ENCODE measurements around the gene PPFIA4. TPM values are rescaled to one million over a fixed set of nuclear protein-coding genes. Genes with fewer than 3 reads are reported as not detected.

PPFIA4 gene
- total RNA-seq, 1 experiment from 2014 or later, result 3.0 TPM

DNA sequence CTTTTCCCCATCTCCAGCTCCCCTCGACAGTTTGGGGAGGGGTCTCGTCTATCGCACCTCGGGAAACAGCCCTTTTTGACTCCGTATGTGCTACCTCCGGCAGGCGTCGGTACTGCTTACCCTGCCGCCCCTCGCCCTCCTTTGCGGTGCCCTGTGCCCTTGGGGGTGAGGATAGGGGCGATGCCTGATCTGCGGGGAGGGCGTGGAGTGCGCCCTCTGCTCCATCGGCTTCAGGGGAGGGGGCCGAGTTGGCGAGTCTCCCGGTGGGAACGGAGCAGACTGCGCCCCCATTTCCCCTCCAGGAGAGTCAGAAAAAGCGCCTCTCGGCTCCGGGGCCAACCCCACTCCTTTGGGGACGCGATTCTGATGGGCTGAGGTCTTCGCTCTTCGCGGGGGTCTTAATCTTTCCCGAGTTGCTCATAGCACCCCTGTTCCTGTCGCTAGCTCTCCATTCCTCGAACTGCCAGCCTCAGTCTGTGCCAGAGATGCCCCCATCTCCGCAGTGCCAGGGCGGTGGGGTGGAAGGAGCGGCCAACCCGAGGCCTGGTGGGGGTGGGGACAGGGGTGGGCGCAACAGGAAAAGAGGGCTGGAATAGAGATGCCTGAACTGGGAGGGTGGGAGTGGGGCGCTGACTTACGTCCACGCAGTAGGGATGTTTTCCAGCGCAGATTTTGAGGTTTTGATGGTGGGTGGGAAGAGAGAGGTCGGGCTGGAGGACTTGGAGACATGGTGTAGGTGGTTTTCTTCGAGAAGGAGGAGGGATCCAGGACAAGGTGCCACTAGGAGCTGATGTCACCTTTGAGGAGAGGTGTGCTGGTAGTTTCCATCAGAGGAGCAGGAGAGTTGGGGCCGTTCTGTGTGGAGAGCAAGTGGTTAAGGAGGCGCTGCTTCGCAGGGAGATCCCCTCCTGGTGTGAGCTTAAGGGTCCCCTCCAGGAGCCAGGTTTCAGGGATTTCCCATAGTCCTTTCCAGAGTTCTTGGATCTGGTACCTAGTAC lies 674 bp downstream of the PPFIA4 start:
- intact Hi-C loops (cut with micrococcal nuclease; ENCODE audit: unreplicated experiment), result no loop called here
- Histone ChIP-seq H3K9me3 (ENCODE audit: low read depth, low read length, poor library complexity, severe bottlenecking) (no peaks in the 10 kb centered on the region), H3K36me3 (ENCODE audit: insufficient read depth, low read length, poor library complexity, severe bottlenecking) (peaks cover 14% of the 10 kb centered on the region), H3K4me1 (ENCODE audit: insufficient read depth, low read length, poor library complexity, severe bottlenecking) (peaks cover 5% of the 10 kb centered on the region), H3K27me3 (replicated peaks; ENCODE audit: insufficient read depth, low read depth, low read length, poor library complexity) (no peaks in the 10 kb centered on the region), H3K27ac (ENCODE audit: low read depth, low read length, poor library complexity, severe bottlenecking) (no peak overlapping the region), H3K4me3 (ENCODE audit: low read depth, low read length, poor library complexity, severe bottlenecking) (peak overlapping the region; percentile 55)
- no peak for TF ChIP-seq EZH2 (IDR thresholded peaks at IDR 0.05; ENCODE audit: borderline replicate concordance, low read depth, low read length, poor library complexity, severe bottlenecking)
- TF ChIP-seq, protein P1, sequence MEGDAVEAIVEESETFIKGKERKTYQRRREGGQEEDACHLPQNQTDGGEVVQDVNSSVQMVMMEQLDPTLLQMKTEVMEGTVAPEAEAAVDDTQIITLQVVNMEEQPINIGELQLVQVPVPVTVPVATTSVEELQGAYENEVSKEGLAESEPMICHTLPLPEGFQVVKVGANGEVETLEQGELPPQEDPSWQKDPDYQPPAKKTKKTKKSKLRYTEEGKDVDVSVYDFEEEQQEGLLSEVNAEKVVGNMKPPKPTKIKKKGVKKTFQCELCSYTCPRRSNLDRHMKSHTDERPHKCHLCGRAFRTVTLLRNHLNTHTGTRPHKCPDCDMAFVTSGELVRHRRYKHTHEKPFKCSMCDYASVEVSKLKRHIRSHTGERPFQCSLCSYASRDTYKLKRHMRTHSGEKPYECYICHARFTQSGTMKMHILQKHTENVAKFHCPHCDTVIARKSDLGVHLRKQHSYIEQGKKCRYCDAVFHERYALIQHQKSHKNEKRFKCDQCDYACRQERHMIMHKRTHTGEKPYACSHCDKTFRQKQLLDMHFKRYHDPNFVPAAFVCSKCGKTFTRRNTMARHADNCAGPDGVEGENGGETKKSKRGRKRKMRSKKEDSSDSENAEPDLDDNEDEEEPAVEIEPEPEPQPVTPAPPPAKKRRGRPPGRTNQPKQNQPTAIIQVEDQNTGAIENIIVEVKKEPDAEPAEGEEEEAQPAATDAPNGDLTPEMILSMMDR (conservative IDR thresholded peaks at IDR 0.05; ENCODE audit: low read depth, low read length), result no peak
- BruUV-seq (replicated peaks), result no TSS peak
- no peak for DNase-seq (ENCODE audit: low spot score)
- POLR2A ChIA-PET (ENCODE audit: low non-redundant PET), result no interaction called here
- CTCF ChIA-PET, result interaction anchor here (1.0 kb wide), 2 partner anchors 14 to 240 kb away, joined by 9 read pairs; no protein-coding TSS in a partner anchor

DNA sequence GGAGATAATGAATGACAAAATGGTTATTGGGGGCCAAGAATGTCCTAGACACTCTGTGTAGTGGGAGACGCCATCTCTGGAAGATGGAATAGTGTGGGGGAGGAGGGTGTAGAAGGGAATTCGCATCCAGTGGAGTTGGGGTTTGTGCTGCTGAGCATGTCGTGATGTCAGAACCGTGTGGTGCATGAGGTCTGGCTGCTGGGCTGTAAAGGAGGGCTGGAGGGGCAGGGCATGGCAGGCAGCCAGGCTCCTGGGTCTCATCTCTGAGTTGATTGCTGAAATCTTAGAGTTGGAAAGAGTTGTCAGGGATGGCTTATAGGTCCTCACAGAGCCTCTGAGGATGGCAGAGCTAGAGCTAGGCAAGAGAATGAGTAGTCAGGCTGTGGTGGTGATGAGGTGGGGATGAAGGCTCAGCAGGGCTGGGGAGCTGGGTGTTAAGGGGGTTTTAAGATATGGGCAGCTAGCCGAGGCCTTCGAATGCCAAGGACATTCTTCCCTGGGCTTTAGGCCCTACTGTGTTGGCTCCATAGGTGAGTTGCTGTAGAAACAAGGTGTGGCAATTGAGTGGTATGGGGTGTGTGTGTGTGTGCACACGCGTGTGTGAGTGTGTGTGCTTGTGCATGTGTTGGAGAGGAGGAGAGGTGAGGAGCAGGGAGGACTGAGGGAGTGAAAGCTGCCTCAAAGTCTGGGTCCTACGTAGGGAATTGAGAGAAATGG lies 1.9 kb downstream of the PPFIA4 start:
- BruUV-seq (replicated peaks), result no TSS peak
- Histone ChIP-seq H3K27me3 (replicated peaks; ENCODE audit: insufficient read depth, low read depth, low read length, poor library complexity) (no peaks in the 10 kb centered on the region), H3K27ac (ENCODE audit: low read depth, low read length, poor library complexity, severe bottlenecking) (no peak overlapping the region), H3K4me1 (ENCODE audit: insufficient read depth, low read length, poor library complexity, severe bottlenecking) (peaks cover 5% of the 10 kb centered on the region), H3K4me3 (ENCODE audit: low read depth, low read length, poor library complexity, severe bottlenecking) (no peak overlapping the region), H3K9me3 (ENCODE audit: low read depth, low read length, poor library complexity, severe bottlenecking) (no peaks in the 10 kb centered on the region), H3K36me3 (ENCODE audit: insufficient read depth, low read length, poor library complexity, severe bottlenecking) (peaks cover 11% of the 10 kb centered on the region)
- POLR2A ChIA-PET (ENCODE audit: low non-redundant PET), result no interaction called here
- intact Hi-C loops (cut with micrococcal nuclease; ENCODE audit: unreplicated experiment), result no loop called here
- CTCF ChIA-PET, result interaction anchor here (0.9 to 3.3 kb wide), 3 partner anchors 11 to 241 kb away, joined by 3 to 13 read pairs (median 3); no protein-coding TSS in a partner anchor
- no peak for TF ChIP-seq EZH2 (IDR thresholded peaks at IDR 0.05; ENCODE audit: borderline replicate concordance, low read depth, low read length, poor library complexity, severe bottlenecking)
- TF ChIP-seq, protein P1 (conservative IDR thresholded peaks at IDR 0.05; ENCODE audit: low read depth, low read length), result no peak
- DNase-seq (ENCODE audit: low spot score), result no peak

DNA sequence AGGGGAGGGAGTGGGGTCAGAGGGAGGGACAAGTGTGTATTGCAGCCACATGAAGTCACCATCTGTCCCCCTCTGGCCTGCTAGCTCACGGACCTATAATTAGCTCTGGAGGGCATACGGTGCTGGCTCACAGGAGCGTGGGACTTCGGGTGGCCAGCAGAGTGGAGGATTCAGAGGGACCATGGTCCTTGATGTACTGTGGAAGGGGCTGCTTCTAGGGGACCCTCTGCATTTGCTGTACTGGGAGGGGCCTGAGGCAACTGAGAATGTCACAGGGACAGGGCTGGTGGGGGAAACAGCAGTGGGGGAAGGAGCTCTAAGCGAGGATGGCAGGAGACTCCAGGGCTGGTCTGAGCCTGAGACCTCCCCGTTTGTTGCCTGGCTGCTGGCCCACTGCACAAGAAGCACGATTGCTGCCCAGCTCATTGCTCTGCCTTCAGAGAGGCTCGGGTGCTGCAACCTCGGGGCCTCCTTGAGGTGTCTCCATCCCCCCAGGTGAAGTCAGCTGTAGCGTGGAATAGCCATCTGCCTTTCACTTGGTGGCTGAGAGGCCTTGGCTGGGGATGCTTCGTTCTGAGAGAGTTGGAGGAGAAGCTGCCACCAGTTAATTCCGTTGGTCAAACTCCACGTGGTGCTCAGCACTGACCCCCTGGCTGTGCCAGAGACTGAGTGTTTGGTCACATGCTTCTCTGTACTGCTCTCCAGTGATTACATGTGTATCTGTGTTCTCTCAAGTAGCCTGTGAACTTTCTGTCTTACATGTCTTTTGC lies 2.7 kb downstream of the PPFIA4 start:
- no TSS peak for BruUV-seq (replicated peaks)
- POLR2A ChIA-PET (ENCODE audit: low non-redundant PET), result no interaction called here
- DNase-seq (ENCODE audit: low spot score), result no peak

More for the DNA sequence above, 2.7 kb downstream of the PPFIA4 start:
- no peak overlapping the region for H3K4me3 ChIP-seq (ENCODE audit: low read depth, low read length, poor library complexity, severe bottlenecking)
- peaks cover 5% of the 10 kb centered on the region for H3K36me3 ChIP-seq (ENCODE audit: insufficient read depth, low read length, poor library complexity, severe bottlenecking)
- H3K9me3 ChIP-seq (ENCODE audit: low read depth, low read length, poor library complexity, severe bottlenecking), result no peaks in the 10 kb centered on the region
- CTCF ChIA-PET, result interaction anchor here (0.9 to 3.3 kb wide), 3 partner anchors 11 to 240 kb away, joined by 3 to 13 read pairs (median 3); no protein-coding TSS in a partner anchor
- H3K27me3 ChIP-seq (replicated peaks; ENCODE audit: insufficient read depth, low read depth, low read length, poor library complexity), result no peaks in the 10 kb centered on the region
- peaks cover 5% of the 10 kb centered on the region for H3K4me1 ChIP-seq (ENCODE audit: insufficient read depth, low read length, poor library complexity, severe bottlenecking)
- no peak for TF ChIP-seq EZH2 (IDR thresholded peaks at IDR 0.05; ENCODE audit: borderline replicate concordance, low read depth, low read length, poor library complexity, severe bottlenecking)
- TF ChIP-seq, protein P1 (conservative IDR thresholded peaks at IDR 0.05; ENCODE audit: low read depth, low read length), result no peak
- intact Hi-C loops (cut with micrococcal nuclease; ENCODE audit: unreplicated experiment), result no loop called here
- H3K27ac ChIP-seq (ENCODE audit: low read depth, low read length, poor library complexity, severe bottlenecking), result no peak overlapping the region

All from A673 (cell line).